A549 (cell line): ENCODE results near the gene TC2N.

Experiments used
- NR3C1 ChIP-seq: fragments of >200 bp; sonication (Bioruptor Twin); formaldehyde crosslinking; IDR thresholded peaks from 3 replicates; pipeline ENCODE4 v1.6.1; 2017
- POLR2A ChIP-seq: IDR thresholded peaks from 2 replicates; pipeline ENCODE4 v1.6.1; 2012; ENCODE audit warnings: mild to moderate bottlenecking, low read length
- TF ChIP-seq, protein P1 (sequence below): fragments of >200 bp; sonication (Bioruptor Twin); formaldehyde crosslinking; IDR thresholded peaks from 3 replicates; pipeline ENCODE4 v1.5.1; 2016
- TF ChIP-seq, protein P2 (sequence below): fragments of 200-600 bp; sonication (generic); IDR thresholded peaks from 2 replicates; pipeline ENCODE4 v1.6.1; 2016; ENCODE audit warnings: antibody characterized with exemption, mild to moderate bottlenecking, moderate library complexity

- no peak for TF ChIP-seq NR3C1
- TF ChIP-seq, protein P1, sequence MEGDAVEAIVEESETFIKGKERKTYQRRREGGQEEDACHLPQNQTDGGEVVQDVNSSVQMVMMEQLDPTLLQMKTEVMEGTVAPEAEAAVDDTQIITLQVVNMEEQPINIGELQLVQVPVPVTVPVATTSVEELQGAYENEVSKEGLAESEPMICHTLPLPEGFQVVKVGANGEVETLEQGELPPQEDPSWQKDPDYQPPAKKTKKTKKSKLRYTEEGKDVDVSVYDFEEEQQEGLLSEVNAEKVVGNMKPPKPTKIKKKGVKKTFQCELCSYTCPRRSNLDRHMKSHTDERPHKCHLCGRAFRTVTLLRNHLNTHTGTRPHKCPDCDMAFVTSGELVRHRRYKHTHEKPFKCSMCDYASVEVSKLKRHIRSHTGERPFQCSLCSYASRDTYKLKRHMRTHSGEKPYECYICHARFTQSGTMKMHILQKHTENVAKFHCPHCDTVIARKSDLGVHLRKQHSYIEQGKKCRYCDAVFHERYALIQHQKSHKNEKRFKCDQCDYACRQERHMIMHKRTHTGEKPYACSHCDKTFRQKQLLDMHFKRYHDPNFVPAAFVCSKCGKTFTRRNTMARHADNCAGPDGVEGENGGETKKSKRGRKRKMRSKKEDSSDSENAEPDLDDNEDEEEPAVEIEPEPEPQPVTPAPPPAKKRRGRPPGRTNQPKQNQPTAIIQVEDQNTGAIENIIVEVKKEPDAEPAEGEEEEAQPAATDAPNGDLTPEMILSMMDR, result no peak
- TF ChIP-seq POLR2A, result no peak
- TF ChIP-seq, protein P2, sequence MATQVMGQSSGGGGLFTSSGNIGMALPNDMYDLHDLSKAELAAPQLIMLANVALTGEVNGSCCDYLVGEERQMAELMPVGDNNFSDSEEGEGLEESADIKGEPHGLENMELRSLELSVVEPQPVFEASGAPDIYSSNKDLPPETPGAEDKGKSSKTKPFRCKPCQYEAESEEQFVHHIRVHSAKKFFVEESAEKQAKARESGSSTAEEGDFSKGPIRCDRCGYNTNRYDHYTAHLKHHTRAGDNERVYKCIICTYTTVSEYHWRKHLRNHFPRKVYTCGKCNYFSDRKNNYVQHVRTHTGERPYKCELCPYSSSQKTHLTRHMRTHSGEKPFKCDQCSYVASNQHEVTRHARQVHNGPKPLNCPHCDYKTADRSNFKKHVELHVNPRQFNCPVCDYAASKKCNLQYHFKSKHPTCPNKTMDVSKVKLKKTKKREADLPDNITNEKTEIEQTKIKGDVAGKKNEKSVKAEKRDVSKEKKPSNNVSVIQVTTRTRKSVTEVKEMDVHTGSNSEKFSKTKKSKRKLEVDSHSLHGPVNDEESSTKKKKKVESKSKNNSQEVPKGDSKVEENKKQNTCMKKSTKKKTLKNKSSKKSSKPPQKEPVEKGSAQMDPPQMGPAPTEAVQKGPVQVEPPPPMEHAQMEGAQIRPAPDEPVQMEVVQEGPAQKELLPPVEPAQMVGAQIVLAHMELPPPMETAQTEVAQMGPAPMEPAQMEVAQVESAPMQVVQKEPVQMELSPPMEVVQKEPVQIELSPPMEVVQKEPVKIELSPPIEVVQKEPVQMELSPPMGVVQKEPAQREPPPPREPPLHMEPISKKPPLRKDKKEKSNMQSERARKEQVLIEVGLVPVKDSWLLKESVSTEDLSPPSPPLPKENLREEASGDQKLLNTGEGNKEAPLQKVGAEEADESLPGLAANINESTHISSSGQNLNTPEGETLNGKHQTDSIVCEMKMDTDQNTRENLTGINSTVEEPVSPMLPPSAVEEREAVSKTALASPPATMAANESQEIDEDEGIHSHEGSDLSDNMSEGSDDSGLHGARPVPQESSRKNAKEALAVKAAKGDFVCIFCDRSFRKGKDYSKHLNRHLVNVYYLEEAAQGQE, result no peak
Measured at GRCh38 chr14:91906374-91906773, 39.0 kb upstream of the TC2N start.
